K562 (cell line): Measurements from ENCODE around the gene RPLP2. TPM values are rescaled to one million over a fixed set of nuclear protein-coding genes. Genes with fewer than 3 reads are reported as not detected.
A peak's percentile ranks its signal among the peaks of the same experiment; 100 is the strongest.

Experiments used
- ATF1 ChIP-seq, 2 experiments: fragments of 450-650 bp in 1 of 2; IDR thresholded peaks; 2 replicates each; pipeline ENCODE4 v1.6.1; 2016; ENCODE audit warnings: missing compliant biosample characterization in 1 of 2, missing genetic modification characterization in 1 of 2
- C11orf30 ChIP-seq: fragments of 450-650 bp; IDR thresholded peaks from 2 replicates; pipeline ENCODE4 v1.6.1; 2016; ENCODE audit warnings: low read depth, mild to moderate bottlenecking
- CREB1 ChIP-seq, 2 experiments: sonication (generic) in 1 of 2; formaldehyde crosslinking in 1 of 2; IDR thresholded peaks; 2 replicates each; pipeline versions ENCODE4 v1.6.1 to v1.8.0; 2012 to 2022; ENCODE audit warnings: inconsistent platforms in 1 of 2, mild to moderate bottlenecking in 1 of 2, missing genetic modification reagents in 1 of 2, moderate library complexity in 1 of 2
- ELF1 ChIP-seq: fragments of 200-800 bp; sonication (Bioruptor generic); IDR thresholded peaks from 2 replicates; pipeline ENCODE4 v1.6.1; 2016; ENCODE audit warnings: missing genetic modification characterization, missing compliant biosample characterization
- ESRRB ChIP-seq: fragments of 250-450 bp; sonication (Bioruptor Pico); IDR thresholded peaks from 2 replicates; pipeline ENCODE4 v1.5.0; 2020; ENCODE audit warnings: mild to moderate bottlenecking, moderate library complexity, borderline replicate concordance
- ETV1 ChIP-seq: fragments of 450-650 bp; conservative IDR thresholded peaks from 2 replicates; pipeline ENCODE4 v1.6.1; 2016; ENCODE audit warnings: missing genetic modification characterization, control low read depth, low read depth, missing compliant biosample characterization
- KDM5B ChIP-seq: fragments of 200-600 bp; sonication (generic); IDR thresholded peaks from 2 replicates; pipeline ENCODE4 v1.6.1; 2012; ENCODE audit warnings: low read depth, mild to moderate bottlenecking, moderate library complexity, low read length, control low read depth, inconsistent platforms; ENCODE audit not compliant: insufficient replicate concordance
- SP2 ChIP-seq: IDR thresholded peaks from 2 replicates; pipeline ENCODE4 v1.6.1; 2011; ENCODE audit warnings: mild to moderate bottlenecking, low read depth, low read length, moderate library complexity; ENCODE audit not compliant: poor library complexity, severe bottlenecking; ENCODE audit errors: extremely low read depth
- ZNF146 ChIP-seq: IDR thresholded peaks from one replicate; pipeline ENCODE4 v1.6.1; 2018; ENCODE audit warnings: missing compliant biosample characterization; ENCODE audit not compliant: unreplicated experiment
- ZNF197 ChIP-seq: fragments of 200-800 bp; sonication (Bioruptor generic); IDR thresholded peaks from 2 replicates; pipeline ENCODE4 v1.6.1; 2016; ENCODE audit warnings: low read depth, missing genetic modification characterization, missing compliant biosample characterization
- ZNF57 ChIP-seq: fragments of 450-650 bp; formaldehyde crosslinking; IDR thresholded peaks from 2 replicates; pipeline ENCODE4 v1.4.0; 2020; ENCODE audit warnings: mild to moderate bottlenecking, moderate library complexity
- ZNF79 ChIP-seq: fragments of 250-450 bp; sonication (Bioruptor Pico); IDR thresholded peaks from 2 replicates; pipeline ENCODE4 v1.4.0; 2020; ENCODE audit warnings: low read depth, mild to moderate bottlenecking, moderate library complexity
- ZZZ3 ChIP-seq: fragments of 450-650 bp; IDR thresholded peaks from 2 replicates; pipeline ENCODE4 v1.6.1; 2016; ENCODE audit warnings: antibody characterized with exemption, mild to moderate bottlenecking, moderate library complexity
- polyA plus RNA-seq, 8 experiments: library from polyadenylated mRNA; depleted of rRNA in 4 of 8; stranded (reverse) in 5 of 8; unstranded in 3 of 8; fragments of >200 nt; fragmentation: Nextera tagmentation in 2 of 8; fragmentation: Illumina TruSeq in 1 of 8; extraction: Ambion mirVana in 2 of 8; extraction: Trizol in 1 of 8; gene quantifications; 2 replicates each; pipeline versions ENCODE4 v1.2.1 to v1.2.3, GENCODE V29; 2011 to 2014; ENCODE audit warnings: inconsistent platforms in 1 of 8, missing spikeins in 1 of 8
- total RNA-seq, 7 experiments: library from RNA; depleted of rRNA in 6 of 7; stranded (reverse); fragments of >200 nt in 6 of 7; fragmentation: Illumina TruSeq in 2 of 7; extraction: Trizol in 2 of 7; gene quantifications; 2 replicates each; pipeline versions ENCODE4 v1.2.1 to v1.2.3, GENCODE V29; 2011 to 2021; ENCODE audit warnings: low replicate concordance in 1 of 7
- TF ChIP-seq, protein P1 (sequence below): fragments of 450-650 bp; formaldehyde crosslinking; IDR thresholded peaks from 2 replicates; pipeline ENCODE4 v1.4.0; 2020; ENCODE audit warnings: mild to moderate bottlenecking, moderate library complexity
- TF ChIP-seq, protein P2 (sequence below), 3 experiments: fragments of 200-800 bp in 1 of 3; fragments of 250-450 bp in 1 of 3; fragments of 450-650 bp in 1 of 3; sonication (Bioruptor Pico) in 1 of 3; sonication (Bioruptor generic) in 1 of 3; formaldehyde crosslinking in 1 of 3; IDR thresholded peaks; 2 replicates each; pipeline versions ENCODE4 v1.6.1 to v1.8.0; 2016 to 2022; ENCODE audit warnings: mild to moderate bottlenecking in 2 of 3, missing genetic modification characterization in 2 of 3, missing compliant biosample characterization in 1 of 3, moderate library complexity in 1 of 3
- TF ChIP-seq, protein P3 (sequence below), 2 experiments: fragments of 450-650 bp in 1 of 2; IDR thresholded peaks; 2 replicates each; pipeline ENCODE4 v1.6.1; 2011 to 2017; ENCODE audit warnings: low read depth in 2 of 2, antibody characterized with exemption in 1 of 2, borderline replicate concordance in 1 of 2, low read length in 1 of 2, mild to moderate bottlenecking in 1 of 2, mixed read lengths in 1 of 2; ENCODE audit not compliant: control insufficient read depth in 1 of 2
- TF ChIP-seq, protein P4 (sequence below): sonication (generic); formaldehyde crosslinking; IDR thresholded peaks from 2 replicates; pipeline ENCODE4 v1.8.0; 2022; ENCODE audit warnings: mild to moderate bottlenecking, missing genetic modification reagents

RPLP2 gene
- total and polyA plus RNA-seq, 9 of the 15 experiments (the other 6 are each of a cell fraction or from before 2014, with no cell fraction given) = 528 to 3,807 (median 1,633) TPM

DNA sequence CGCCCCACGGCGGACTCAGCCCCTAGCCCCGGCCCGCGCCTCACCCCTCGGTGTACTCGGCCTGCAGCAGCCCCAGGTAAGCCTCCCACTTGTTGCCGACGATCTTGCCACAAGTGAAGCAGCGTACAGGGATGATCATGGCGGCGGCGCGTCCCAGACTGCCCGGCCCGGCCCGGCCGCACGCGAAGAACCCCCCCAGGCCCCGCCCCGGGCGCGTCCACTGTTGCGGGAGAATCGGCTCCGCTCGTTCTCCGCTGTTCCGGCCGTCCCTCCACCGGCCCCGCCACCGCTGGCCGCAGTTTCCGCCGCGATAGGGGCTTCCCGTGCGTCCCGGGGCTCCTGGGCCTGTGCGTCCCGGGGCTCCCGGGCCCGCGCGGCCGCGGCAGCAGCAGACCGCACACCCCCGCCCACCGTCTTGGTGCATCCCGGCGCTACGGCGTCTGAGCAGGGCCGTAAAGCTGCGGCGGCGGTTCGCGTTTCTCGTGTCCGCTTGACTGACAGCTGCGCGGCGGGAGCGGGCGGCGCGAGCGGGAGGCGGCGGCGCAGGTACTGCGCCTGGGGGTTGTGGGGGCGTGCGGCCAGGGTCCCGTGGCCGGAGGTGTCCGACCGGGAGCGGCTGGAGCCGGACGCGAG lies 32.7 kb downstream of the RPLP2 start, which contains the start of the genes POLR2L and TSPAN4 (continued):
- TF ChIP-seq, protein P1, sequence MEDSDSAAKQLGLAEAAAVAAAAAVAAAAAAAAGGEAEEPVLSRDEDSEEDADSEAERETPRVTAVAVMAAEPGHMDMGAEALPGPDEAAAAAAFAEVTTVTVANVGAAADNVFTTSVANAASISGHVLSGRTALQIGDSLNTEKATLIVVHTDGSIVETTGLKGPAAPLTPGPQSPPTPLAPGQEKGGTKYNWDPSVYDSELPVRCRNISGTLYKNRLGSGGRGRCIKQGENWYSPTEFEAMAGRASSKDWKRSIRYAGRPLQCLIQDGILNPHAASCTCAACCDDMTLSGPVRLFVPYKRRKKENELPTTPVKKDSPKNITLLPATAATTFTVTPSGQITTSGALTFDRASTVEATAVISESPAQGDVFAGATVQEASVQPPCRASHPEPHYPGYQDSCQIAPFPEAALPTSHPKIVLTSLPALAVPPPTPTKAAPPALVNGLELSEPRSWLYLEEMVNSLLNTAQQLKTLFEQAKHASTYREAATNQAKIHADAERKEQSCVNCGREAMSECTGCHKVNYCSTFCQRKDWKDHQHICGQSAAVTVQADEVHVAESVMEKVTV = no peak
- peak; percentile 33 for TF ChIP-seq CREB1 (IDR thresholded peaks at IDR 0.05)
- TF ChIP-seq CREB1 (CRISPR knock-in tag; IDR thresholded peaks at IDR 0.05) = peak; percentile 61
- TF ChIP-seq KDM5B = peak; percentile 99
- no peak for TF ChIP-seq ZZZ3
- no peak for TF ChIP-seq ATF1 (CRISPR knock-in tag; IDR thresholded peaks at IDR 0.05)
- peak; percentile 83 for TF ChIP-seq ATF1 (tag; IDR thresholded peaks at IDR 0.05)
- no peak for TF ChIP-seq ZNF57 (CRISPR knock-in tag)
- TF ChIP-seq ELF1 (tag) = no peak
- no peak for TF ChIP-seq ESRRB
- TF ChIP-seq C11orf30 = peak; percentile 55; the same call in 1 of the 2 replicates
- no peak for TF ChIP-seq ETV1
- TF ChIP-seq ZNF79 (CRISPR knock-in tag) = no peak
- TF ChIP-seq, protein P2, sequence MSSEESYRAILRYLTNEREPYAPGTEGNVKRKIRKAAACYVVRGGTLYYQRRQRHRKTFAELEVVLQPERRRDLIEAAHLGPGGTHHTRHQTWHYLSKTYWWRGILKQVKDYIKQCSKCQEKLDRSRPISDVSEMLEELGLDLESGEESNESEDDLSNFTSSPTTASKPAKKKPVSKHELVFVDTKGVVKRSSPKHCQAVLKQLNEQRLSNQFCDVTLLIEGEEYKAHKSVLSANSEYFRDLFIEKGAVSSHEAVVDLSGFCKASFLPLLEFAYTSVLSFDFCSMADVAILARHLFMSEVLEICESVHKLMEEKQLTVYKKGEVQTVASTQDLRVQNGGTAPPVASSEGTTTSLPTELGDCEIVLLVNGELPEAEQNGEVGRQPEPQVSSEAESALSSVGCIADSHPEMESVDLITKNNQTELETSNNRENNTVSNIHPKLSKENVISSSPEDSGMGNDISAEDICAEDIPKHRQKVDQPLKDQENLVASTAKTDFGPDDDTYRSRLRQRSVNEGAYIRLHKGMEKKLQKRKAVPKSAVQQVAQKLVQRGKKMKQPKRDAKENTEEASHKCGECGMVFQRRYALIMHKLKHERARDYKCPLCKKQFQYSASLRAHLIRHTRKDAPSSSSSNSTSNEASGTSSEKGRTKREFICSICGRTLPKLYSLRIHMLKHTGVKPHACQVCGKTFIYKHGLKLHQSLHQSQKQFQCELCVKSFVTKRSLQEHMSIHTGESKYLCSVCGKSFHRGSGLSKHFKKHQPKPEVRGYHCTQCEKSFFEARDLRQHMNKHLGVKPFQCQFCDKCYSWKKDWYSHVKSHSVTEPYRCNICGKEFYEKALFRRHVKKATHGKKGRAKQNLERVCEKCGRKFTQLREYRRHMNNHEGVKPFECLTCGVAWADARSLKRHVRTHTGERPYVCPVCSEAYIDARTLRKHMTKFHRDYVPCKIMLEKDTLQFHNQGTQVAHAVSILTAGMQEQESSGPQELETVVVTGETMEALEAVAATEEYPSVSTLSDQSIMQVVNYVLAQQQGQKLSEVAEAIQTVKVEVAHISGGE (CRISPR knock-in tag; IDR thresholded peaks at IDR 0.05) = 0 out of 6 replicates have a peak, but pooled peaks of 1 of the 3 experiments have one; percentile 26
- TF ChIP-seq ZNF146 (CRISPR knock-in tag) = no peak
- TF ChIP-seq SP2 = no peak
- no peak for TF ChIP-seq ZNF197 (CRISPR knock-in tag)
- TF ChIP-seq, protein P3, sequence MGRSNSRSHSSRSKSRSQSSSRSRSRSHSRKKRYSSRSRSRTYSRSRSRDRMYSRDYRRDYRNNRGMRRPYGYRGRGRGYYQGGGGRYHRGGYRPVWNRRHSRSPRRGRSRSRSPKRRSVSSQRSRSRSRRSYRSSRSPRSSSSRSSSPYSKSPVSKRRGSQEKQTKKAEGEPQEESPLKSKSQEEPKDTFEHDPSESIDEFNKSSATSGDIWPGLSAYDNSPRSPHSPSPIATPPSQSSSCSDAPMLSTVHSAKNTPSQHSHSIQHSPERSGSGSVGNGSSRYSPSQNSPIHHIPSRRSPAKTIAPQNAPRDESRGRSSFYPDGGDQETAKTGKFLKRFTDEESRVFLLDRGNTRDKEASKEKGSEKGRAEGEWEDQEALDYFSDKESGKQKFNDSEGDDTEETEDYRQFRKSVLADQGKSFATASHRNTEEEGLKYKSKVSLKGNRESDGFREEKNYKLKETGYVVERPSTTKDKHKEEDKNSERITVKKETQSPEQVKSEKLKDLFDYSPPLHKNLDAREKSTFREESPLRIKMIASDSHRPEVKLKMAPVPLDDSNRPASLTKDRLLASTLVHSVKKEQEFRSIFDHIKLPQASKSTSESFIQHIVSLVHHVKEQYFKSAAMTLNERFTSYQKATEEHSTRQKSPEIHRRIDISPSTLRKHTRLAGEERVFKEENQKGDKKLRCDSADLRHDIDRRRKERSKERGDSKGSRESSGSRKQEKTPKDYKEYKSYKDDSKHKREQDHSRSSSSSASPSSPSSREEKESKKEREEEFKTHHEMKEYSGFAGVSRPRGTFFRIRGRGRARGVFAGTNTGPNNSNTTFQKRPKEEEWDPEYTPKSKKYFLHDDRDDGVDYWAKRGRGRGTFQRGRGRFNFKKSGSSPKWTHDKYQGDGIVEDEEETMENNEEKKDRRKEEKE (IDR thresholded peaks at IDR 0.05; ENCODE audit: borderline replicate concordance in 1 of 2, control insufficient read depth in 1 of 2, low read depth in 2 of 2, low read length in 1 of 2) = peak in 1 of 2 experiments; percentile 68; a peak in 1 of 4 replicates
- TF ChIP-seq, protein P4, sequence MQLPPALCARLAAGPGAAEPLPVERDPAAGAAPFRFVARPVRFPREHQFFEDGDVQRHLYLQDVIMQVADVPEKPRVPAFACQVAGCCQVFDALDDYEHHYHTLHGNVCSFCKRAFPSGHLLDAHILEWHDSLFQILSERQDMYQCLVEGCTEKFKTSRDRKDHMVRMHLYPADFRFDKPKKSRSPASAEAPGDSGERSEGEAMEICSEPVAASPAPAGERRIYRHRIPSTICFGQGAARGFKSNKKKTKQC (CRISPR knock-in tag) = peak; percentile 77; the same call in 1 of the 2 replicates
